ENCODE measurements around the gene QRICH1.

The QRICH1 gene

DNA sequence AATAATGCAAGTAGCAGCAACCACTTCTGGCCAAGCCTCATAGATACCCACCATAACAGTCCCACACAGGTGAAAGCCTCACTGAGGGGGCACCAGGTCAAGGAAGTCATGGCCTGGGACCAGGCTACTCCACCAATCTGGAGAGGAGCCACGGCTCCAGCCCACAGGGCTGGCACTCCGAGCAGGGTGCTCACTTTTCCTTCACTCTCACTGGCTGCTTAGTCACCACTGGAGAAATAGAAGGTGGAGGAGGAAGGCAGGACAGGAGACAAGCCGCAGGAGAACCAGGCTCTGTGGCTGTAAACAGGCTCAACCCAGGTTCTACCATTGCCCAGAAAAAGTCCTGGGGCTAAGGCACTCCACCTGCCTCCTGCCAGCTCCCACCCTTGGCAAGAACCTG is 25.6 kb upstream of the QRICH1 start:
- DNase-seq (ENCODE audit: low read depth) = no peak

DNA sequence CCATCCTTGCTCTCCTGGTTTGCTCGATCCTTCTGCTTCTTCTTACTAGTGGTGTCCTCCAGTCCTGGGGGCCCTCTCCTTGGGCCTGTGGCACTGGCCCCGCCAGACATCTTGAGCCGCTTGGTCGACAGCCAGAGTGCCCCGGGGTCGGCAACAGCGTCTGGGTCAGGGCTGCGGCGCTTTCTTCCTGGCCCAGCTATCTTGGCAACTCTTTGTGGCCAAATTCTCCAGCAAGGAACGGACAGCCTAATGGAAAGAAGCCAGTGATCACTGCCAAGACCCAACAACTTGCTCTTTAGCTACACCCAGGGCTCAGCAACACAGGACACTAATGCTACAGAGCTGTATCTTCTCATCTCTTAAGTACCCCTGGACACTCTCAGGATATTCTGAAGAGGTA is 25.2 kb upstream of the QRICH1 start:
- no peak for DNase-seq (ENCODE audit: low read depth)

DNA sequence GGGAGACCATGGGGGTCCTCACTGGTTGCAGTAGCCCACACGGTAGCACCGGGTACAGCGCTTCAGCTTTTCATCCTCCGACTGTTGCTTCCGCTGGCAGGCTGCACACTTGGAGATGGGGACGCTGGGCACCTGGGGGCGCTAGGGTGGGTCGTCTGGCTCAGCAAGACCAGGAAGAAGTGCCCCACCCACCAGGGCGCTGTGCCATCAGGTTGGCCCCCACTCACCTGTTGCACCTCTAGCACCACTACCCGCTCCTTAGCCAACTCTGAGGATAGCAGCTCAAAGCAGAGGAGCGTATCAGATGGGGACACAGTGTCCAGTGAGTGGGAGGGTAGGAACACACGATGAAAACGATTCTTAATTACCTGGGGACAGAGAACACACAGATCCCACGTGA is 18.4 kb upstream of the QRICH1 start:
- DNase-seq (ENCODE audit: low read depth) = no peak

DNA sequence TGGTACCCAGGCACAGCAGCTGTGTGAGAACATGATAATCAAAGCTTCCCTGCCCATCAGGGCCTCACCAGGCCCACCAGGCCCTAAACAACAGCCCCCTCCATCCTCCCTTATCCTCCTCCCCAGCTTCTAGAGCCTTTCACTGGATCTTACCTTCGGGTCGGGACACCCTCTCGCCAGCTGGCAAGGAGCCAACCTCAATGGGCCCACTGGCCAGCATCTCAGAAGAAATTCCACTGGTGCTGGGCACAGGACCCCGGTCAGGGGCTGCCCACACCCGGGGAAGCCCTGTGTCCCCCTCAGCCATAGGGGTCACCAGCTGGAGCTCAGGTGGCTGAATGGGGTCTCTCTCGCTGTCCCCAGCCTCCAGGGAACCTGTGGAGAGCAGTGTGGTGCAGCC is 17.5 kb upstream of the QRICH1 start:
- DNase-seq (ENCODE audit: low read depth) = no peak

DNA sequence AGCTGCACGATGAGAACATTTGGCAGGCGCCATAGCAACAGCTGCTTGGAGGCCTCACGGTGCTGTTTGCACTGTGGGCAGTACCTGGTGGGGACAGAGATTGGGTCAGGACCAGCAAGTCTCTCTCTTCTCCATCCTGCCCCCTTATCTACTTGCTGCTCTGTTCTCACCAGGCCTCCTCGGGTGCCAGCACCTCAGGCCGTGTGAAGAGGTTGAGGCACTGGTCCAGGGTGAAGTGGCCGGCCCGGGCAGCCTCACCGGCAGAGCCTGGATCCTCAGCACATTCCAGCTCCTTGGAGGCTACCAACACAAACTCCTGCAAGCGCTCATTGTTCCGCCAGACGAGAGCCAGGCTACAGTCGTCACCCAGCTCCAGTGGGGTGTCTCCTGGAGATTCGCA is 16.9 kb upstream of the QRICH1 start:
- no peak for DNase-seq (ENCODE audit: low read depth)

DNA sequence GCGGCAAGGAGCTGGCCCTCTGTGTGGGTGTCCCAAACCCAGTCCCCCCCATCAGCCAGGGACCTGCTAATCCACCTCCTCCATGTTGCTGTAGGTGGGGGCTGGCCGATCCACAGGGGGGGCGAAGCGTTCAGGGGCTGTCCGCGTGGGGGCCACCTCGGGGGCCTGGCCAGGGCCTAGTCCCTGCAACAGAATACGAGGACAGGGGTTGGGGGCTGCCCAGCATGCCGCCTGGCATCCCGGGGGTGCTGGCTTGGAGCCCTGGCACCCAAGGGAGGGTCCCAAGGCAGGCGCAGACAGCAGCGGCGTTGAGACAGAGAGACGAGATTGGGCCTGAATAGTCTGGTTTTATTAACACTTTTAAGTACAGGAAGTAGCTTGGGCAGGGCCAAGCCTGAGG is 14.5 kb upstream of the QRICH1 start:
- DNase-seq (ENCODE audit: low read depth) = no peak

DNA sequence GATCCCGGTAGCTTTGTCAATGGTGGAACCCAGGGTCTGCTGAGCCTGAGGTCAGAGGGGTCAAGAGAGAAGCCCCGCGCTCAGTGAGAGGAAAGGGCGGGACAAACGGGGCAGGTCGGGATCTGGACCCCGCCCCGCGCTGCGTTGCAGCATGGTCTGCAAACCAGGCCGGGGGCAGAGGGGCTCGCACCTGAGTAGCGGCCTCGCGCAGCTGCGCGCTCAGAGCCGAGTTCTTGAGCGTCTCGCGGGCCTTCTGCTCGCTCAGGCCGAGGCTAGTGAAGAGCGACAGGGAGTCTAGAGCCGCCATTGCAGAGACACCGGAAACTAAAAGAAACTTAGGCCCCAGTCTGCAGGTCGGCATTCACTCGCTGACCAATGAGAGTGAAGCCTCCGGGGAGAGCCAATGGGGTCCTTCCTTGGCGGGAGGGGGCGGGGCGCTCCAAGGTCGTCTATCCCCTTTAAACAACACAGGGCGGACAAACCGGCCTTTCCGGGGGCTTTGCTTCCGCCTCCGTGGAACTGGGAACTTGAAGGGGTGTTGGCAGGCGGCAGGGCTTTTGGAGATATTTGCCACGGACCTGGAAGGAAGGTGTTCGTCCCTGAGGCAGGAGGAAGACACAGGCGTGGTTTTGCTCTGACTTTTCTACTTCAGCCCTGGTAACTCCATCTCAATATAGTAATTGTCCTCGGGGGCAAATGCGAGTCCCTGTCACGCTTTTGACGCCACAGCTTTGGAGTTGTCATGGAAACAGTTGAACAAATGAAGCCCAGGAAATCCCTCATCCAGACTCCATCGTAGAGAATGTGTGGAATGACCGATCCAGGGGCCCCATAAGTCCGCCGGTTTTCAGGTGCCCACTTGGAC is 10.8 kb upstream of the QRICH1 start, which contains the start of gene QARS1:
Gene QARS1, minus strand, starts transcription at position 331 of the 865 bp plus-strand sequence. Its CDS starts 24 bp downstream, at position 307.
- peak; percentile 78 for DNase-seq (ENCODE audit: low read depth)

DNA sequence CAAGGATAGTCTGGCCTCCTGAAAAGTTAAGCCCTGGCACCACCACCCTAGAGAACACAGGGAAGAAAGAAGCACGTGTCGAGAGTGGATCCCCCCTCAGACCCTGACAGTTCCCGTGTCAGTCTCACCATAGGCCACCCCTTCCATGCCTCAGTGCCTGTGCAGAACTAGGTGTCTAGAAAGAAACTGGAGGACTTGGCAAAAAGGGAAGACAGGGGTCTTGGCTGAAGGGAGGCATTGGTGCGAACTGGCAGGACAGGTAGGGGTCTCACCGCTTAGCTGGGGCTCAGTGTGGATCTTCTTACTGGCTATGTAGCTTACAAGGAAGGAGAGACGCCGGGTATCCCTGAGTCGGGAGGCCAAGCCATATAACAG is 10.2 kb upstream of the QRICH1 start:
- DNase-seq (ENCODE audit: low read depth) = no peak

DNA sequence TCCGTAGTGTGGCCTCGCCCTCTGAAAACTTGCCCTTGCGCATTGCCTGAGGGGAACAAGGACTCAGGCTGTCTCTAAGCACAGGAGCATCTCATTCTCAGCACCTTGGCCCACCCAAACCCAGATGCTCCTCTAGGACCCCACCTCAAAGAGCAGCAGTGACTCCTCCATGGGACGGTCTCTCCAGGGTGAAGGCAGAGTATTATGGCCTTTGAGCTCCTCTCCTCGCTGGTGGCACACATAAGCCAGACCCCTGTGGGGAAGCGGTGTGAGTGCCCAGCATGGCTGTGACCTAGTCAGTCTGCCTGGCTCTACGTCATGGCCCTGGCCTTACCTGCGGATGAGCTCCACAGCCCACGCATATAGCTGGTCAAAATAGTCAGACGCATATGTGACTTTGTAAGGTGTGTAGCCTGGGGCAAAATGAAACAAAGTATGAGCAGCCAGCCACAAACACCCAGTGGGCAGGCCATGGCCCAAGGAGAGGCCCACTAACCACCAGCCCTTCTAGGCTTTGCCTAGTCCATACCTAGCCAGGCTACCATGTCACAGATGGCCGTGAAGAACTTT is 6.3 kb upstream of the QRICH1 start:
- no peak for DNase-seq (ENCODE audit: low read depth)

DNA sequence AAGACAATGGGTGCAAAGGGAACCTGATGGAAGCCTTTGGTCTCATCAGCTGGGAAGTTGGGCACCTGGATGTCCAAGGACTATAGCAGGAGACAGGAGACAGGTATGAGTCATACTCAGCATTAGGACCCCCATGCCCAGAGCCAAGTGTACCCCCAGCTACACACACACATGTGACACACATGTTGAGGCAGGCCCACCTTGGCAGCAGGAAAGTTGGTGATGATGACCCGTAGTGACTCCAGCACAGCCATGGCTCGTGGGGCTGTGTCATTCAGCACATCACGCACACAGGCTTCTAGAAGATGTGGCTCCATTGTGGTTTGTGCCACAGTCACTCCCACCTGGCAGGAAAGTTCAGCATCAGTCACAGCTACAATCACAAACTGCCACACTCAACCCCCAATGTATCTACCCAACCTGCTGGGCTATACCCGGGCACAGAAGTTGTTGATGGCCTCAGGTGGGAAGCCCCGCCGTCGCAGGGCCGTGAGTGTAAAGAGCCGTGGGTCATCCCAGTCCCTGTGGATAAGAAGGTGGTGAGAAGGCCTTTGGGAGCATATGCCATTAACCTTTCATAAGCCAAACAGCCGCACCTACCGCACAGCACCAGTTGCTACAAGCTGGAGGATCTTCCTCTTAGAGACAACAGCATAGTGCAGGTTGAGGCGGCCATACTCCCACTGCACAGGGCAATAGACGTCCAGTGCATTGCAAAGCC is 5.2 kb upstream of the QRICH1 start:
- no peak for DNase-seq (ENCODE audit: low read depth)

DNA sequence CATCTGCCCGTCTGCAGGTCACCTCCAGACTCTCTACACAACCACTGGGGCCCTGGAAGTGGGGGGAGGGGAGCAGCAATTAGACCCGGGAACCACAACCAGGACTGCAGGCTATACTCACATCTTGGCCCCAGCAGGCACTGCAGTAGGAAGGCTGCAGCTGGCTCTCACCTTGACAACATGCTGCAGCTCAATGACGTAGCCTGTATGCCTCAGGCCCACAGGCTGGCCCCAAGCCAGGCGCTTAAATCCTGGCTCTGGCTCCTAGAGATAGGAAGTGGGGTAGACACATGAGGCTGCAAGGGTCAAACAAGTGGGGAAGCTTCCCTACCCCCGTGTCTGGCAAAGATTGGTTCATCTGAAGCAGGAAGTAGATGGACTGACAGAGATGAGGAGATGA is 4.6 kb upstream of the QRICH1 start:
- DNase-seq (ENCODE audit: low read depth) = no peak

DNA sequence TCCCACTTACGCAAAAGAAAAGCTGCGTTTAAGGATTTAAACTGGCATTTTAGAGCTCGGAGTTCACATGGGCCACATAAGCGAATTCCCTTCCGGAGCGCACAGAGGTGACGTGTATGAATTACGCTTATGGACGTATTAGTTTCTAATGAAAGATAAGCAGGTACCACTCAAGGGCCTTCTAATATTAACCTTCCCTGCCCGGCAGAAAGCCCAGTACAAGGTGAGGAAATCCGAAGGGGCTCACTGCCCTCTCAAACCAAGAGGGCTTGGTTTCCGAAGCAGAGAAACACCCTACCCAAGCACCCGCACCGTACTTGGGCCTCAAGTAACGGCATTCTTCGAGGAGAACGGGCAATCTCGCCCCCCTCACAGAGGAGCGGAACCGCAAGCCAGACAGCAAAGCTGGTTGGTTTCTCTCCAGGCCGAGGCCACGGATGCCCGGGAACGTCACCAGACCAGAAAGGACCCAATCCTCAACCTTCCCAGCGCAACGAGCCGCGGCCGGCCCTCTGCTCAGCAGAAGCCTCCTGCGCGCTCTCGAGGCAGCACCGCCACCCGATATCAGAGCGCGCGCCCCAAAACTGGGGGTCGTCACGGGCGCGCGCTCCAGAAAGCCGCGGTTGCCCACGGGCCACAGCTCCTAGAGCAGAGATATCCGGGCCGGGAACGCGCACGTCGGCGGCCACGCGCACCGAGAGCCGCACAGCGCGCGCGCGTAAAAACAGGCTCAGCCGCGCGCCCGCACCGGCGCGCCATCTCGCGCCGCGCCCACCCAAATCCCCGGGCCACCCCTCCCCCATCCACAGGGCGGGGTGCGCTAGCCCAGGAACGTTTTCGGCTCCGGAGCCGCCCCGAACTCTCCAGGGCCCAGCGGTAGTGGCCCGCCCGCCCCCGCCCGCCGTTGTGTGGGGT is 676 bp downstream of the QRICH1 start:
- DNase-seq (ENCODE audit: low read depth) = peak; percentile 74

DNA sequence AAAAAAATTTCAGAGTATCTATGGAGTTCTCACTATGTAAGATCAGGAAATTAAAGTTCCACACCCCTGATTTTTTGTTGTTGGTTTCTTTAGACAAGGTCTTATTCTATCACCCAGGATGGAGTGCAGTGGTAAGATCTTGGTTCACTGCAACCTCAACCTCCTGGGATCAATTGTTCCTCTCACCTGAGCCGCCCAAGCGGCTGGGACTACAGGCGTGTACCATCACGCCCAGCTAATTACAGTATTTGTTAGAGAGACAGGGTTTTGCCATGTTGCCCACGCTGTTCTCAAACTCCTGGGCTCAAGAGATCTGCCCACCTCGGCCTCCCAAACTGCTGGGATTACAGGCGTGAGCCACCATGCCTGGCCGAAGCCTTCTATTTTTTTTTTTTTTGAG is 12.4 kb downstream of the QRICH1 start:
- DNase-seq (ENCODE audit: low read depth) = no peak

DNA sequence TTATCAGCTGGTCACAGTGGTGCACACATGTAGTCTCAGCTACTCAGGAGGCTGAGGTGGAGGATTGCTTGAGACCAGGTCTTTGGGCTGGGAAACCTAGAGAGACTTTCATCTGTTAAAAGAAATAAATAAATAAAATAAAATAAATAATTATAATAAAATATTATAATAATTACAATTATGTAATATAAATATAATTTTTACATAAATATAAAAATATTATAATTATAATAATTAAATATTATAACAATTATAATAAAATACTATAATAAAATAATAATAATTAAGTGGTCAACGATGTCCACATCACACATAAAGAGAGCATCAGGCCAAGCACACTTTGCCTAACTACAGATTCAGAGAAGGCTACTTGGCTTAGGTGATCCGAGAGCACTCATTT is 14.6 kb downstream of the QRICH1 start:
- no peak for DNase-seq (ENCODE audit: low read depth)

DNA sequence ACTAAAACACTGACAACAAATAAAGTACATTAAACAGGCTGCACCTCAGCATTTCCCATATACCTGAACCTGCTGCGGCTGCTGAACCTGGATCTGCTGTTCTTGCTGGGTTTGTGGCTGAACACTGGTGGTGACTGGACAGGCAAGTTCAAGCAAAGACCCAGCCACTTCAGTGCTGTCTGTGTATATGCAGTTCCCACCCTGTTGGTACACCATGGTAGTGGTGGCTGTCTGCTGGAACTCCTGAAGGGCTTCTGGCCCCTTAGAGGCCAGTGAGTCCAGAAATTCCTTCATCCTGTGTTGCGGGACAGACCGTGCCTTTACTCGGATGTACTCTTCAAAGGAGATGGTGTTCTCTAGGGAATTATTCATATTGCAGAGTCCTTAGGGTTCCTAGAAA is 17.2 kb downstream of the QRICH1 start:
- no peak for DNase-seq (ENCODE audit: low read depth)

DNA sequence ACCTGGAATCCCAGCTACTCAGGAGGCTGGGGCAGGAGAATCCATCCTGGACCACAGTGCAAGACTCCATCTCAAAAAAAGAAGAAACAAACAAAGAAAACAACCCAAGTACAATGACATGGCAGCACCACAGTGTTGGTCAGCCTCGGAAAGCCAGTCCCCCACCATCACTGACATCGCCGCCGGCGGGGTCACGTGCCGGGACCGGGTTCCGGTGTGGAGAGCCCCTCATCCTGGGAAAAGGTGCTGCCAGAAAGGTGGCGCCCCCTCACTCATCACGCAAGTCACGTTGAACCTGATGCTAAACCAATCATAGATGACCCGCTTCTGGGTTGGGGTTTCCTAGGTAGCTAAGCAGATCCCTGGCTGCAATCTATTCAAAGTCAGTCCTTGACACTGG is 17.8 kb downstream of the QRICH1 start:
- no peak for DNase-seq (ENCODE audit: low read depth)

DNA sequence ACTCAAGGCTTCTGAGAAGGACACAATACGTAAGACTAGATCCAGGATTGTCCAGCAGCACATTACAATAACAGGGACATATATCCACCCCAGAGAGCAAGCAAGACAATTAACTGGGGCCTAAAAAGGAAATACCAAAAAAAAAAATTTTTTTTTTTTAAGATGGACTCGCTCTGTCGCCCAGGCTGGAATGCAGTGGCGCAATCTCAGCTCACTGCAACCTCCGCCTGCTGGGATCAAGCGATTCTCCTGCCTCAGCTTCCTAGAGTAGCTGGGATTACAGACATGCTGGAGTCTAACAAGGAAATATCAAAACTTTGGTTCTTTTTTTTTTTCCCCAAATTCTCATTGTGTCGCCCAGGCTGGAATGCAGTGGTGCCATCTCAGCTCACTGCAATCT is 35.9 kb downstream of the QRICH1 start:
- DNase-seq (ENCODE audit: low read depth) = no peak

DNA sequence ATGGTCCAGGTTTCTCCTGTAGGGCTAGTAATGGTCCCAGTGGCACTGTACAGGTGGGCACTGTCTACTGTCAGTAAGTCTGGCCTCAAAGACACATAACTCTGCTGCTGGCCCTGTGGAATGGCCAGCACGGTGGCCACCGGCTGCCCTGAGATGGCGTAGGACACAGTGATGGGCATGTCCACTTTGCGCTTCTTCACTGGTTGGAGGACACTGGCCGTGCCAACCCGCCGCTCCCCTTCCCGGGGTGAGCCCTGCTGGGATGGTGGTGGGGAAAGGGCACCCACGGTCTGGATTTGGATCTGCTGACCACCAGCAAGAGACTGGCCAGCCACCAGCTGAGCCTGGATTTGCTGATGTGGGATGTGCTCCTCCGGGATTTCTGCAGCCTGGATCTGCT is 36.6 kb downstream of the QRICH1 start:
- no peak for DNase-seq (ENCODE audit: low read depth)

DNA sequence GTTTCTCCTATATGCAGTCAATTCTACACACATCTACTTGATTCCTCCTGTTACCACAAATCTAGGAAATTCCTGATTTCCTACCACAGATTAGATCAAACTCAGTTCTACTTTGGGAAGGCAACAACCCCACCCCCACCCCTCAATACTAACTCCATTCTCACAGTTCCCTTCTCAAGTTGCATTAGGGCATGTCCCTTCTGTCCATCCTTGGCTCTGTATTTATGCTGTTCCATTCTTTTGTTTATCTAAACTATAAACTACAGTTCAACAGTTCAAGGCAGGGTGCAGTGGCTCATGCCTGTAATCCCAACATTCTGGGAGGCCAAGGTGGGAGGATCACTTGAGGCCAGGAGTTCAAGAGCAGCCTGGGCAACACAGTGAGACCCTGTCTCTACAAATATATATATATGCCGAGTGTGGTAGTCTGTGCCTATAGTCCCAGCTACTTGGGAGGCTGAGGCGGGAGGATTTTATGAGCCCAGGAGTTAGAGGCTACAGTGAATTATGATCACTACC is 39.5 kb downstream of the QRICH1 start:
- DNase-seq (ENCODE audit: low read depth) = no peak

DNA sequence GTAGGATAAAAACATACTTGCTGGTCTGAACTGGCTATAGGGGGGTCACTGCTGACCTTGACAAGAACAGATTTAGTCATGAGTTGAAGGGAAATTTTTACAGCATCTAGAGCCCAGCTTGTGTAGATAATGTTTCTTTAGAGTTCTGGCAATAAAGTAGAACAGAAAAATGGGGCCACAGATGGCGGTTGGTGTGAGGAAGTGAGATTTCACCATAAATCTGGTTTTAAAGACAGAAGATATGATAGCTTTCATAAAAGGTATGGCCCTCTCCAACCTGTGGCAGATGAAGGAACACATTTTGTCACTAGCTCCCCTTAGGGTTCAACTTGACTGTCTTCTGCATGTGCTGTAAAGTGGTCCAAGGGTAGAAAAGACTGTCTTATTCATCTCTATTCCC is 40.3 kb downstream of the QRICH1 start:
- no peak for DNase-seq (ENCODE audit: low read depth)

DNA sequence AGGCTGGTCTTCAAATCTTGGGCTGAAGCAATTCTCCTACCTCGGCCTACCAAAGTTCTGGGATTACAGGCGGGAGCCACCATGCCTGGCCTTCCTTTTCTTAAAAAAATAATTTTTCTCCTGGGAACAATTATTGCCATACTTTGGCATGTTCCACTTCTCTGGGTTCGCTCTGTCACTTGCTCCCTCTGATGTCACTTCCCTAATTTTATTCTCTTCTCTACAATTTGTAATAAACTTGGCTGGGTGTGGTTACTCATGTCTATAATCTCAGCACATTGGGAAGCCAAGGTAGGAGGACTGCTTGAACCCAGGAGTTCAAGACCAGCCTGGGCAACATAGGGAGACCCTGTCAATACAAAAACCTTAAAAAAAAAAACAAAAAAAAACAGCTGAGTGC is 58.6 kb downstream of the QRICH1 start:
- no peak for DNase-seq (ENCODE audit: low read depth)

DNA sequence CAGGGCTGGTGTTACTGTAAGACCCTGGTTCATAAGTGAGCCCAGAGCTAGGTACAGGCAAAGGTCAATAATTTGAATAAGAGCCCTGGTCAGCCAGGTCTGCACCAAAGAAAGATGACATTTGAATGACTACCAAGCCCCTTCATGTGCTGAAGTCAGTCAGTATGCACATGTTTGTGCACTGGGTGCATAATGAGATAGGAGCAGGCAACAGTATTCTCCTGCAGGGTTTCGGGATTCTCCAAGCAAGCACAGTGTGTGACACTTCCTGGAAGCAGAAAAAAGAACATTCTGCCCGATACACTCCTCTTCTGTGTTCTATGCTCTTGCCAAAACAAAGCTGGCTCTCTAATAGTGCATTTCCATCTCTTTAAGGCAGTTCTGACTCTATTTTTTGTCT is 59.2 kb downstream of the QRICH1 start:
- no peak for DNase-seq (ENCODE audit: low read depth)

All from activated T-helper 1 cell treated with Interleukin-2 at 50 U/mL for 16 hours (primary cell).